HFFc6 (cell line): Measurements from ENCODE around the gene SIRT4. TPM values are rescaled to one million over a fixed set of nuclear protein-coding genes. Genes with fewer than 3 reads are reported as not detected.

Source experiments
- DNase-seq: peaks from one replicate; pipeline ENCODE4 v3.0.0-alpha.2; 2018
- H3K27ac Mint-ChIP-seq: 2 replicates; pipeline ENCODE4 v1.8.0; 2020; ENCODE audit warnings: mild to moderate bottlenecking, mixed read lengths
- H3K27me3 Mint-ChIP-seq: 2 replicates; pipeline ENCODE4 v1.8.0; 2021; ENCODE audit warnings: mild to moderate bottlenecking, moderate library complexity, mixed read lengths; ENCODE audit not compliant: insufficient read depth
- H3K36me3 Mint-ChIP-seq: 2 replicates; pipeline ENCODE4 v1.8.0; 2021; ENCODE audit warnings: low read depth, mixed read lengths
- H3K4me1 Mint-ChIP-seq: 2 replicates; pipeline ENCODE4 v1.8.0; 2020; ENCODE audit warnings: low read depth, mixed read lengths
- H3K4me3 Mint-ChIP-seq: 2 replicates; pipeline ENCODE4 v1.8.0; 2020; ENCODE audit warnings: mild to moderate bottlenecking, moderate library complexity, mixed read lengths
- H3K9me3 Mint-ChIP-seq: 2 replicates; pipeline ENCODE4 v1.8.0; 2020; ENCODE audit warnings: mild to moderate bottlenecking, mixed read lengths
- CTCF ChIP-seq: fragments of 200-600 bp; sonication (generic); IDR thresholded peaks from 2 replicates; pipeline ENCODE4 v1.5.0; 2021; ENCODE audit warnings: antibody characterized with exemption, mild to moderate bottlenecking
- total RNA-seq, 6 experiments: library from RNA; stranded (reverse); fragmentation: NEBNext Ultra II Directional; extraction: Animal tissue kit (Norgen Biotek cat#: 25700); gene quantifications; 2 replicates in 1 of 6; 3 replicates in 5 of 6; pipeline ENCODE4 v1.2.3, GENCODE V29; 2021

The SIRT4 gene
- total RNA-seq, 6 experiments from 2014 or later, result 0.84 to 2.1 (median 1.1) TPM

DNA sequence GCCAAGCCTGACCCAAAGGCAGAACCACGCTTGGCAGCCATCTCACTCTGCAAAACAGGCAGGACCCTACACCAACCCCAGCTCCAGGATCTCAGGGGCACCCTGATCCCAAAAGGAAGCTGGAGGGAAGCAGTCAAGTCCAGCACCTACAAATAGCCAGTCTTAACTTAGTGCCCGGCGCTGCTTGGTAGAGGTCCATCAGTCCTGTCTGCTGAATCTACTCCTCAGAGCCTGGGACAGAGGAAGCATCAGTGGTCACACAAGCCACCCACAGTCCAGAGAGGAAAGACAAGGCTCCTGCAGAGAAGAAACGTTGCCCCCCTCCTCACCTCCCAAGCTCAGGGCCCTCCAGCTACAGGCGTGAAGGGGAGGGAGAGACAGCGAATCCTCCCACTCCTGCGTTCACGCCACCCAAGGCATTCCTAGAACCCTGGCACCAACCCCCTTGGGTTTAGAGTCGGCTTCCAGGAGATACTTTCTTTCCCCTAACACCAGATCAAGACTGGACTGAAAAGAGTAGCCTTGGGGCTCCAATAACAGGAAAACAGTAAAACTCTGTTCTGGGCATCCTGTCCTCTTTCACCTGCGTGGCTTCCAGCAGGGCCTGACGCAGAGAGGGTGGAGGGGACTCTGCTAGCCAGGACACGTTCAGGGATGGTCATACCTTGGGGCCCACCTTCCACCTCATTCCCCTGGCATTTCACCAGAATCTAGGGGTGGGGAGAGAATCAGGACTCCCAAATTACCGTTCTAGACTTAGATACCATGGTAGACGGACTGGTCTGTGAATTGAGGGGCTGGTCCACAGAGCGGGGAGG lies 37.8 kb upstream of the SIRT4 start:
- H3K27ac Mint-ChIP-seq, result peak overlapping the region; percentile 83
- H3K36me3 Mint-ChIP-seq, result peaks cover 32% of the 10 kb centered on the region
- H3K4me3 Mint-ChIP-seq, result peak overlapping the region; percentile 96
- DNase-seq, result no peak
- H3K27me3 Mint-ChIP-seq, result 0 out of 2 replicates have a peak, but pooled peaks cover 1% of the 10 kb centered on the region
- peaks cover 57% of the 10 kb centered on the region for H3K4me1 Mint-ChIP-seq
- TF ChIP-seq CTCF, result no peak
- H3K9me3 Mint-ChIP-seq, result no peaks in the 10 kb centered on the region

DNA sequence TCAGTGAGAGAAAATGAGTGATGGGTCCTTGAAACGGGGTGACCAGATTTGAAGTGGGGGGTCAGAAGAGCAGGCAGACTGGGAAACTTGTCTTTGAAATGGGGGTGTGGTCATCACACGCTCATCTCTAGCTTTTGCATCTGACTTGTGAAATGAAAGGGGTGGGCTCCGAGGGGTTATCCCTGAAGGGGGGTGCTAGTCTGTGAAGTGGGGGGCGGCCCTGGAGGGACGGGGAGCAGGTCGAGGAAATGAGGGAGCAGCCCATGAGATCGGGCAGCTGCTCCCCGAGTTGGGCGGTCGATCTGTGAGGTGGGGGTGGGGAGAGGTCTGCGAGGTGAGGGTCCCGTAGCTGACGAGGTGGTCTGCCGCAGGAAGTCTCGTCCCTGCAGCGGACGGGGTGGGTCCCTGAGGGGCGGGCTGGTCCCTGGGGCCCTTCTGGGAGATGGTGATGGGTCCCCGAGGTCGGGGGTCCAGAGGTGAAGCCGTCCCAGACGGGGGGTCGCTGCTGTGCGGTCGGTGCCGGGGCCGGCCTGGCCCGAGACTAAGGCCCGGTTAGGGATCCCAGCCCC lies 37.1 kb upstream of the SIRT4 start:
- Mint-ChIP-seq H3K9me3 (no peaks in the 10 kb centered on the region), H3K27ac (peak overlapping the region; percentile 83), H3K4me1 (peaks cover 50% of the 10 kb centered on the region), H3K36me3 (peaks cover 32% of the 10 kb centered on the region), H3K4me3 (peak overlapping the region; percentile 96), H3K27me3 (0 out of 2 replicates have a peak, but pooled peaks cover 1% of the 10 kb centered on the region)
- no peak for TF ChIP-seq CTCF
- DNase-seq, result no peak

GRCh38 chr12:120265473-120266179 lies 36.5 kb upstream of the SIRT4 start, which contains the start of gene PXN:
Gene PXN, minus strand, starts transcription at chr12:120265730. Its CDS starts 101 bp downstream, at chr12:120265629.
- TF ChIP-seq CTCF, result peak; percentile 89

GRCh38 chr12:120266180-120266870 lies 35.8 kb upstream of the SIRT4 start:
- Mint-ChIP-seq H3K4me3 (peak overlapping the region; percentile 78), H3K36me3 (peaks cover 26% of the 10 kb centered on the region), H3K4me1 (peaks cover 36% of the 10 kb centered on the region), H3K27me3 (0 out of 2 replicates have a peak, but pooled peaks cover 1% of the 10 kb centered on the region), H3K9me3 (no peaks in the 10 kb centered on the region), H3K27ac (peak overlapping the region; percentile 65; the same call in 1 of the 2 replicates)
- no peak for TF ChIP-seq CTCF
- DNase-seq, result no peak

More at GRCh38 chr12:120265473-120266179, 36.5 kb upstream of the SIRT4 start, which contains the start of gene PXN:
- peak; percentile 58 for DNase-seq
- peaks cover 43% of the 10 kb centered on the region for H3K4me1 Mint-ChIP-seq
- no peaks in the 10 kb centered on the region for H3K9me3 Mint-ChIP-seq
- peak within 1 kb of the TSS; percentile 83 for H3K27ac Mint-ChIP-seq
- peak within 1 kb of the TSS; percentile 96 for H3K4me3 Mint-ChIP-seq
- 0 out of 2 replicates have a peak, but pooled peaks cover 1% of the 10 kb centered on the region for H3K27me3 Mint-ChIP-seq
- H3K36me3 Mint-ChIP-seq, result peaks cover 27% of the 10 kb centered on the region

GRCh38 chr12:120267736-120268135 lies 34.4 kb upstream of the SIRT4 start:
- no peak for DNase-seq
- peaks cover 22% of the 10 kb centered on the region for H3K4me1 Mint-ChIP-seq
- no peaks in the 10 kb centered on the region for H3K9me3 Mint-ChIP-seq
- H3K27ac Mint-ChIP-seq, result no peak overlapping the region
- no peak for TF ChIP-seq CTCF
- H3K27me3 Mint-ChIP-seq, result peaks cover 1% of the 10 kb centered on the region; the same call in 1 of the 2 replicates
- peaks cover 20% of the 10 kb centered on the region for H3K36me3 Mint-ChIP-seq
- no peak overlapping the region for H3K4me3 Mint-ChIP-seq
